ENCODE results near the gene GAGE10.

GAGE10 gene

DNA sequence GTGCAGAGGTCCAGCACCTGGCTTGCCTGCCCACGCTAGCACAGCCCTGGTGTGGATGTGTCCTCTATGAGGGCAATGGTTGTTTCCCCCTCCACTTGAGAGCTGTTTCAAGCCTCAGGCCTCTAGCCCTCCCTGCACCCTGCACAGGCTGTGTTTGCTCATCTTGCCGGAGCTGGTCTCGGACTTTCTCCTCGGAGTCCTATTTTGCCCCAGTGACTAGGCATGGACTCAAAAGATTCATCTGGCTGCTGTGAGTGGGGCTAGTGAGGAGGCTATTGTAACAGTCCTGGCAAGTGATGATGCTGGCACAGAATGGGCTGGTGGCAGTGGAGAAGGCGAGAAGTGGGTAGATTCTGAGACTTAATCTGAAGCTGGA, 44.7 kb upstream of the GAGE10 start:
- TF ChIP-seq CTCF (IDR thresholded peaks at IDR 0.05; ENCODE audit: low read depth, low read length, missing control alignments) = no peak
- in situ Hi-C loops (cut with HindIII; ENCODE audit: low pct_ligation_motif_present, low sequenced_read_pairs) = no loop called here
- no peak overlapping the region for H3K27ac ChIP-seq
- no peaks in the 10 kb centered on the region for H3K27me3 ChIP-seq (replicated peaks)
- no peak for DNase-seq
- no peak overlapping the region for H3K4me3 ChIP-seq (ENCODE audit: low read depth, low read length)
- no peaks in the 10 kb centered on the region for H3K36me3 ChIP-seq (replicated peaks)

- no peak overlapping the region for H3K27ac ChIP-seq
- in situ Hi-C loops (cut with HindIII; ENCODE audit: low pct_ligation_motif_present, low sequenced_read_pairs) = no loop called here
- H3K4me3 ChIP-seq (ENCODE audit: low read depth, low read length) = no peak overlapping the region
These were observed 43.0 kb upstream of the GAGE10 start for GRCh38 chrX:49260221-49260985.

DNA sequence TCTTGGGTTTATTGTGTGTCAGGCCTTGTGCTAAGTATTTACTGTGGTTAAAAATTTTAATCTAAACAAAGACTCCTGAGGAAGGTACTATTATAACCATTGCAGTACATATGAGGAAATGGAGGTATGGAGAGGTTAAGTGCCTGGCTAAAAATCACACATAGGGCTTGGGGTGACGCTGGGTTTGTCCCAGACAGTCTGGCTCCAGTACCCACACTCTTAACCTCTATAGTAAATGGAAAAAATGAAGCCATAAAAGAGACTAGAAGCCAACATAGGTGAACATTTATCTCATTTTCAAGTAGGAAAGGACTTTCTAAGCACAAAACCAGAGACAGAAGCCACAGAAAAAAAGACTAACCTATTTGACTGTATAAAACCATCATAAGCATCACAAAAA, 40.8 kb upstream of the GAGE10 start:
- Histone ChIP-seq H3K4me3 (ENCODE audit: low read depth, low read length) (no peak overlapping the region), H3K36me3 (replicated peaks) (no peaks in the 10 kb centered on the region), H3K27me3 (replicated peaks) (no peaks in the 10 kb centered on the region), H3K27ac (no peak overlapping the region)
- in situ Hi-C loops (cut with HindIII; ENCODE audit: low pct_ligation_motif_present, low sequenced_read_pairs) = no loop called here
- no peak for TF ChIP-seq CTCF (IDR thresholded peaks at IDR 0.05; ENCODE audit: low read depth, low read length, missing control alignments)
- DNase-seq = no peak

More at GRCh38 chrX:49260221-49260985, 43.0 kb upstream of the GAGE10 start:
- DNase-seq = no peak
- TF ChIP-seq CTCF (IDR thresholded peaks at IDR 0.05; ENCODE audit: low read depth, low read length, missing control alignments) = no peak
- no peaks in the 10 kb centered on the region for H3K27me3 ChIP-seq (replicated peaks)
- no peaks in the 10 kb centered on the region for H3K36me3 ChIP-seq (replicated peaks)

DNA sequence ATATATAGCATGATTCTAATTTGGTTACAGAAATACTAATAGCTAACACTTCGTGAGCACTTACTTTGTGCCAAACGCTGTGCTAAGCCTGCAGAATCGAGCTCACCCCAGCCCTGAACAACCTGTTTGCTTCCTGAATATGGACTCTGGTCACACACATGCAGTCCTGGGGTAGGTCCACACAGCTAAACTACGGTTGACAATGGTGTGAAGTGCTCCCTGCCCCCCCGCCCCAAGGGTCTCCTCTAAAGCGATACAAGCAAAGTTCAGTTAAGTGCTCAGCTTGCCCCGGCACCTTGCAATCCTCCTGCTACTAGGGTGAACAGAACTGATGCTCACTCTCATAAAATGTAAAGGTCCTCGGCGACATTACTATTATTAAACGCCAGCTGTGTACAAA, 39.8 kb upstream of the GAGE10 start:
- Histone ChIP-seq H3K36me3 (replicated peaks) (no peaks in the 10 kb centered on the region), H3K27me3 (replicated peaks) (no peaks in the 10 kb centered on the region), H3K4me3 (ENCODE audit: low read depth, low read length) (no peak overlapping the region), H3K27ac (no peak overlapping the region)
- no peak for DNase-seq
- in situ Hi-C loops (cut with HindIII; ENCODE audit: low pct_ligation_motif_present, low sequenced_read_pairs) = no loop called here
- no peak for TF ChIP-seq CTCF (IDR thresholded peaks at IDR 0.05; ENCODE audit: low read depth, low read length, missing control alignments)

GRCh38 chrX:49264460-49264859, 39.0 kb upstream of the GAGE10 start, which contains the start of gene FOXP3:
TSS of gene FOXP3 (minus strand) at chrX:49264710. CDS start at chrX:49258505, 6,205 bp downstream.
- no peak for DNase-seq
- Histone ChIP-seq H3K27me3 (replicated peaks) (no peaks in the 10 kb centered on the region), H3K36me3 (replicated peaks) (no peaks in the 10 kb centered on the region), H3K4me3 (ENCODE audit: low read depth, low read length) (no peak within 1 kb of the TSS), H3K27ac (no peak within 1 kb of the TSS)
- in situ Hi-C loops (cut with HindIII; ENCODE audit: low pct_ligation_motif_present, low sequenced_read_pairs) = no loop called here
- TF ChIP-seq CTCF (IDR thresholded peaks at IDR 0.05; ENCODE audit: low read depth, low read length, missing control alignments) = no peak

Measured in brain microvascular endothelial cell (primary cell).